ENCODE data around the gene TGFBI.

DNA sequence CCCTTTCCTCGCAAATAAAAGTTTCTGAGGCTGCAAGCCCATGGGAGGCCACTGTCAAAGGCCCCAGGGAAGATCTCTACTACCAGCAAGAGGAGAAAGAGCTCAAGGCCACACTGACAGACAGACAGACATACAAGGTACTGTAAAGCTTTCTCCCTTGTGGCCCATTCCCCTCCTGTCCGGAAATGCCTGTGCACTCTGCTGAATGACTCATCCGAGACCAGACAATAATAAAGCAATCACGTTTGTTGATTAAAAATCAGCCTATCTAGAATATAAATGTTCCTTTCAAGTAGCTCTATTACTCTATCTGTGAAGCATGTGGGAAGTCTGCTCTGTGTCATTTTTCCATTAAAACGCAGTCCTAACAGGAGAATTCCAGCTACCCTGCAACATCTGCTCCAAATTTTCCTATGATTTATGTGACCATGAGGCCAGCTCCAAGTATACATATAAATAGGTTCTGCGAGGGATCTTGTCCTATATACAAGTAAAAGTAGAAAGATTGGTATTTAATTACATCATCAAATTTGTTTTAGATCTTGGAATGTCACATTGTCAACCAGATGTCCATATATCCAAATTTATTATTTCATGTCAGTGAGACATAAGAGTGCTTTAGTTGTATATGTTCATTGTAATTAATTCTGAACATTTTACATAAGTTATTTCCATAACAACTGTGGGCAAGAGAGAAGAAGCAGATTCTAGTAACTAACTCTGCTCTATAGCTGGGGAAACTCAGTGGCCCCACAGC lies 34.7 kb upstream of the TGFBI start:
- no peak for TF ChIP-seq CTCF (IDR thresholded peaks at IDR 0.05)
- TF ChIP-seq POLR2A (IDR thresholded peaks at IDR 0.05) = no peak
